ENCODE data around the gene MSRB3. TPM values are rescaled to one million over a fixed set of nuclear protein-coding genes. Genes with fewer than 3 reads are reported as not detected.

MSRB3 gene
- total and polyA plus RNA-seq, 2 donors (not counting 1 experiment from before 2014, with no cell fraction given): 46.9 to 105 TPM

- H3K9ac ChIP-seq (ENCODE audit: insufficient read depth, low read length): no peak overlapping the region
- DNase-seq (ENCODE audit: low read depth in 2 of 2): peak; percentile 37 to 46
- H3K9me3 ChIP-seq (ENCODE audit: control insufficient read depth, insufficient read depth, low read depth, low read length): no peaks in the 10 kb centered on the region
- no peaks in the 10 kb centered on the region for H4K20me1 ChIP-seq (ENCODE audit: control insufficient read depth, extremely low read depth, insufficient read depth, low read length)
- TF ChIP-seq EZH2 (IDR thresholded peaks at IDR 0.05; ENCODE audit: low read length, missing control alignments) (no peak), CTCF (conservative IDR thresholded peaks at IDR 0.05 in 1 of 2, IDR thresholded peaks at IDR 0.05 in 1 of 2; ENCODE audit: low read depth in 1 of 2, low read length in 2 of 2) (no peak)
- no peaks in the 10 kb centered on the region for H3K27me3 ChIP-seq (ENCODE audit: control insufficient read depth, insufficient read depth, low read length)
- H3K4me1 ChIP-seq (ENCODE audit: control insufficient read depth, extremely low read depth, insufficient read depth, low read length): peaks cover 4% of the 10 kb centered on the region
- no peak overlapping the region for H3K27ac ChIP-seq (ENCODE audit: insufficient read depth, low read length)
- no peaks in the 10 kb centered on the region for H3K36me3 ChIP-seq (ENCODE audit: control insufficient read depth, insufficient read depth, low read length)
- no peak overlapping the region for H3K4me3 ChIP-seq (replicated peaks in 1 of 4; ENCODE audit: control extremely low read depth in 1 of 4, insufficient read depth in 1 of 4, low read depth in 3 of 4, low read length in 4 of 4)
- H3K4me2 ChIP-seq (ENCODE audit: extremely low read depth, insufficient read depth, low read length): no peak overlapping the region
- no peak overlapping the region for H2AFZ ChIP-seq (ENCODE audit: low read length)
- H3K79me2 ChIP-seq (ENCODE audit: control insufficient read depth, insufficient read depth, low read length): no peaks in the 10 kb centered on the region
Measured at GRCh38 chr12:65324056-65324455, 45.6 kb downstream of the MSRB3 start.

GRCh38 chr12:65324551-65324950, 46.1 kb downstream of the MSRB3 start:
- Histone ChIP-seq H3K36me3 (ENCODE audit: control insufficient read depth, insufficient read depth, low read length) (no peaks in the 10 kb centered on the region), H3K79me2 (ENCODE audit: control insufficient read depth, insufficient read depth, low read length) (no peaks in the 10 kb centered on the region), H3K4me1 (ENCODE audit: control insufficient read depth, extremely low read depth, insufficient read depth, low read length) (peaks cover 4% of the 10 kb centered on the region), H3K9ac (ENCODE audit: insufficient read depth, low read length) (no peak overlapping the region), H3K4me2 (ENCODE audit: extremely low read depth, insufficient read depth, low read length) (no peak overlapping the region), H3K9me3 (ENCODE audit: control insufficient read depth, insufficient read depth, low read depth, low read length) (no peaks in the 10 kb centered on the region), H3K27me3 (ENCODE audit: control insufficient read depth, insufficient read depth, low read length) (no peaks in the 10 kb centered on the region), H4K20me1 (ENCODE audit: control insufficient read depth, extremely low read depth, insufficient read depth, low read length) (no peaks in the 10 kb centered on the region), H3K27ac (ENCODE audit: insufficient read depth, low read length) (no peak overlapping the region), H3K4me3 (replicated peaks in 1 of 4; ENCODE audit: control extremely low read depth in 1 of 4, insufficient read depth in 1 of 4, low read depth in 3 of 4, low read length in 4 of 4) (no peak overlapping the region), H2AFZ (ENCODE audit: low read length) (no peak overlapping the region)
- TF ChIP-seq CTCF (conservative IDR thresholded peaks at IDR 0.05 in 1 of 2, IDR thresholded peaks at IDR 0.05 in 1 of 2; ENCODE audit: low read depth in 1 of 2, low read length in 2 of 2): no peak
- no peak for TF ChIP-seq EZH2 (IDR thresholded peaks at IDR 0.05; ENCODE audit: low read length, missing control alignments)
- DNase-seq (ENCODE audit: low read depth in 2 of 2): no peak

- H3K4me3 ChIP-seq (replicated peaks in 1 of 4; ENCODE audit: control extremely low read depth in 1 of 4, insufficient read depth in 1 of 4, low read depth in 3 of 4, low read length in 4 of 4): no peak overlapping the region
- no peaks in the 10 kb centered on the region for H3K27me3 ChIP-seq (ENCODE audit: control insufficient read depth, insufficient read depth, low read length)
- H3K4me1 ChIP-seq (ENCODE audit: control insufficient read depth, extremely low read depth, insufficient read depth, low read length): peaks cover 4% of the 10 kb centered on the region
- no peaks in the 10 kb centered on the region for H3K36me3 ChIP-seq (ENCODE audit: control insufficient read depth, insufficient read depth, low read length)
- H3K79me2 ChIP-seq (ENCODE audit: control insufficient read depth, insufficient read depth, low read length): no peaks in the 10 kb centered on the region
- no peak overlapping the region for H3K27ac ChIP-seq (ENCODE audit: insufficient read depth, low read length)
- no peak overlapping the region for H3K9ac ChIP-seq (ENCODE audit: insufficient read depth, low read length)
- TF ChIP-seq EZH2 (IDR thresholded peaks at IDR 0.05; ENCODE audit: low read length, missing control alignments) (no peak), CTCF (conservative IDR thresholded peaks at IDR 0.05 in 1 of 2, IDR thresholded peaks at IDR 0.05 in 1 of 2; ENCODE audit: low read depth in 1 of 2, low read length in 2 of 2) (no peak)
- no peak for DNase-seq (ENCODE audit: low read depth in 2 of 2)
- H4K20me1 ChIP-seq (ENCODE audit: control insufficient read depth, extremely low read depth, insufficient read depth, low read length): no peaks in the 10 kb centered on the region
- no peak overlapping the region for H2AFZ ChIP-seq (ENCODE audit: low read length)
- H3K4me2 ChIP-seq (ENCODE audit: extremely low read depth, insufficient read depth, low read length): no peak overlapping the region
- H3K9me3 ChIP-seq (ENCODE audit: control insufficient read depth, insufficient read depth, low read depth, low read length): no peaks in the 10 kb centered on the region
Measured at GRCh38 chr12:65325183-65325582, 46.7 kb downstream of the MSRB3 start.
